Measurements from ENCODE around the gene PPP1CA.
"Not testable (repeated sequence)": the region's sequence is repeated elsewhere in the genome, so short reads cannot be mapped to it uniquely, and the experiment has no call there.

Gene PPP1CA

GRCh38 chr11:67434395-67434881, 32.8 kb upstream of the PPP1CA start:
- DNase-seq: no peak

DNA sequence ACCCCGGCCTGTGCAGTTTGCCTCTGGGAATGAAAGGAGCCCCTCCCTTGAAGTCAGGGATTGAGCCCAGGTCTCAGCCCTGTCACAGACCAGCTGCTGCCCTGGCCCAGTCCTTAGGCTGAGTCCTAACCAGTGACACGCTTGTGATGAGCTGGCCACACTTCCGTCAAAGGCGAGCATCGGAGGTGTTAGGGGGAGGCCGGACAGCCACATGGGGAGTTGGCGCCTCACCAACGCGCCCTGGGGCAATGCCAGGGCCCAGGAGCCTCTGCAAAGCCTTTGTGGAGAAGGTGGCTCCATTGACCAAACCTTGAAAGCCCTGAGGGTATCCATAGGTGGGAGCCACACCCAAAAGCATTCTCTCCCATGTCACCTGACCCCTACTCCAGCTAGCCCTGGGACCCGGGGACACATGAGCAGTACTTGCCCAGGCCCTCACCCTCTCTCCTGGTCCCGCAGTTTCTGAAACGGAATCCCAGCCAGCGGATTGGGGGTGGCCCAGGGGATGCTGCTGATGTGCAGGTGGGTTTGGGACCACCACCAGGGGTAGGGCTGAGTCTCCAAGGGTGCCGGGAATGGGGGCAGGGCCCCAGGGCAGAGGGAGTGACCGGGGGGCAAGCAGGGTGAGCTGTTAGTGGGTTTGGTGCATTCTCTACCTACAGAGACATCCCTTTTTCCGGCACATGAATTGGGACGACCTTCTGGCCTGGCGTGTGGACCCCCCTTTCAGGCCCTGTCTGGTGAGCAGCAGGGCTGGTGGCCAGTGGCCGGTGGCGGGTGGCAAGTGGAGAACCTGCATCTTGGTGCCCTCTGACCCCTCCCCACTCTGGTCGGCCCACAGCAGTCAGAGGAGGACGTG, 32.1 kb upstream of the PPP1CA start:
- no peak for DNase-seq

DNA sequence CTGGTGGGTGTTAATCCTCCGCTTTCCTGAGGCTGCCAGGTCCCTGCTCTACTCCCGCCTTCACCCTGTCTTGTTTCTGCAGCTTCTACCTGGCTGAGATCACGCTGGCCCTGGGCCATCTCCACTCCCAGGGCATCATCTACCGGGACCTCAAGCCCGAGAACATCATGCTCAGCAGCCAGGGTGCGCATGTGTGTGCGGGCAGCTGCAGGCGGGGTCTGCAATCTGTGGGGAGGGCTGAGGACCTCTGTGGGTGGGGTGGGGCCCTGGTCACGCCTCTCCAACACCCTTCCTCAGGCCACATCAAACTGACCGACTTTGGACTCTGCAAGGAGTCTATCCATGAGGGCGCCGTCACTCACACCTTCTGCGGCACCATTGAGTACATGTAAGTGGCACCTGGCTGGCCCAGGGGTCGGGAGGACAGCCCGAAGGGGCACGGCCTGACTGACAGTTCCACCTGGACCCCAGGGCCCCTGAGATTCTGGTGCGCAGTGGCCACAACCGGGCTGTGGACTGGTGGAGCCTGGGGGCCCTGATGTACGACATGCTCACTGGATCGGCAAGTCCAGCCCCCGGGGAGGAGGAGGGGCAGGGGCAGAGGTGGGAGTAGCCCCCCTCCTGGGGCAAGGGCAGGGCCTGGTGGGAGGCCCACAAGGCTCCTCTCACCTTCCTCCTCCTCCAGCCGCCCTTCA, 31.1 kb upstream of the PPP1CA start:
- DNase-seq: no peak

DNA sequence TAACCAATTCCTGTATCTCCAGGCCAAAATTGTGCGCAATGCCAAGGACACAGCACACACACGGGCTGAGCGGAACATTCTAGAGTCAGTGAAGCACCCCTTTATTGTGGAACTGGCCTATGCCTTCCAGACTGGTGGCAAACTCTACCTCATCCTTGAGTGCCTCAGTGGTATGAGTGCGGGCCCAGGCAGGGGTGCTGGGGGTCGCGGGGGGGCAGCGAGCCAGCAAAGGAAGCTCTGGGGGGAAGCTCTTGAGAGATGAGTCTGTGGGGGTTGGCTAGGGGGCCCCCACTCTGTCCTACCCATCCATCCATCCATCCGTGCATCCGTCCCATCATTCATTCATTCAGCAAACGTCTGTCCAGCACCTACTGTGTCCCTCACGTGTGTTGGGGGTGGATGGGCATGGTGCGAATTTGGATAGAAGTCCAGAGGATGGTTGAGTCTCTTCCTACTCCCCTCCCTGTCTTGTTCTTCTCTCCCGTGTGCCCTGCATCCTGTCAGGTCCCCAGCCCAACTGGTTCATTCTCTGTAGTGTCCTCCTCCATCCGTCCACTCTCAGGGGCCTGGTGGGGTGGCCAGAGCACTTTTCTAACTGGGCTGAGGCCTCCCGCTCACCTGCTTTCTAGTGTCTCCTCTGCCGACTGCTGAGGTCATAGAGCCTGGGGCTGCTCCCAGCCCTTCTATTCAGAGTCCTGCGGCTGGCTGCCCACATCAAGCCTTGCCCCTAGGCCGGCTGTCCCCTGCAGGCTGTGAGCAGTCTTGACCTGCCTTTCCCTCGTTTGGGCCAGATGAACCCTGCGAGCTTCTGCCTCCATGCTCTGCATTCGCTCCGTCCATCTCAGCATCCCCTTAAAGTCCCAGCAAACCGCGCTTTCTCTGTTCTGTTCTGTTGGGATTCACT, 29.9 kb upstream of the PPP1CA start:
- no peak for DNase-seq

GRCh38 chr11:67429722-67430121, 28.1 kb upstream of the PPP1CA start:
- no peak for DNase-seq

DNA sequence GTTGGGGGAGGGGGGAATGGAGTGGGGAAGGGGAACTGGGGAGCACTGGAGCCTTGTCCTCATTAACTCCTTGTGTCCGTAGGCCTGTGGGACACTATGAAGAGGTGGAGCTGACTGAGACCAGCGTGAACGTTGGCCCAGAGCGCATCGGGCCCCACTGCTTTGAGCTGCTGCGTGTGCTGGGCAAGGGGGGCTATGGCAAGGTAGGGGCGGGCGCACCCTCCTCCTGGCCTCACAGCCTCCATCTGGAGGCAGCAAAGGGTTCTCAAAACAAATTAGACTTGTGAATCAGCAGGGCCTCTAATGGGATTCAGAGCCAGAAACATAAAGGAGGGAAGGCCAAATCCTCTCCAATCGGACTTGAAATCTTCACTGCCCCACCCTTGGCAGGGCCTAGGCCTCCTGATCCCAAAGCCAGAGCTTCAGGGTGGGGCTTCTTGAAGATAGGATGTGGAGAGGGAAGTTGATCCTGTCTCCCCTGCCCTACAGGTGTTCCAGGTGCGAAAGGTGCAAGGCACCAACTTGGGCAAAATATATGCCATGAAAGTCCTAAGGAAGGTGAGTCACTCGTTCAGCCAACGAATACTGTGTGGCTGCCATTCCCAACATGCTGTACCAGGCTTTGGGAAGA, 27.5 kb upstream of the PPP1CA start:
- DNase-seq: no peak

DNA sequence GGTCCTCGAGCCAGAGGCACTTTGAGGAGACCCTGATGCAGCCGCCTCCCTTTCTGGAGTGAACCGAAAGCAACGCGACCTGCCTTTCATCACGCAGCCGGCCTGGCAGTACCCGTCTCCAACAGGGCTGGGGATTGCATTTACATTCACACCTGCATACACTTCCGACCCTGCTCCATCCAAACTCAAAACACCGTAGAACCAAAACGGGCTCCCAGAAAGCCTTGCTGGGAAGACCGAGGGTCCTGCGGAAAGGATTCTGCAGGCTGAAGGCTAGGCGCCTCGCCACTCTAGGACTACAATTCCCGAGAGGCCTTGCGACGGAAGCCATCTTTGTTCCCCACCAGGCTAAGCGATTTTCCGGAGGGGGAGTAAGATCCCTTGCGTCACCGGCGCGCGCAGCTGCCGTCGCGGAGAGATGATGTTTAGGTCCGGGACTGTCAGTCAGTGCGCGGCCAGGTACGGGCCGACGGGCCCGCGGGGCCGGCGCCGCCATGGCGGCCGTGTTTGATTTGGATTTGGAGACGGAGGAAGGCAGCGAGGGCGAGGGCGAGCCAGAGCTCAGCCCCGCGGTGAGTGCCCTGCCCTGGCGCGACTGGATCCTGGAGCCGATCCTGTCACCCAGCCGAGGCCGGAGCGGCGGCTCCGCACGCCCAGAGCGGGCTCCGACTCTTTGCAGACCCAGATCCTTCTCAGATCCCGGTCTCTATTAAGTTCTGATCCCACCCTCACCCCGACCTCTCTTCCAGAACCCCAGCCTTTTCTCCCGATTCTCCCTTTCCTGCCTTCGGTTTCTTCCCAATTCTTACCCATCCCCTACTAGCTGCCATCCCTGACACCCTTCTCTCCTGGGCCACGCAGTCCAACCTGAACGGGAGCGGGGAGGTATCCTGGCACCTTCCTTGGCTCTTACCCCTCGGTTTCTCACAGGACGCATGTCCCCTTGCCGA, 26.7 kb upstream of the PPP1CA start, which contains the start of gene RPS6KB2:
Gene RPS6KB2 (plus strand): TSS at position 443 of the 950 bp plus-strand sequence. CDS start 52 bp downstream, at position 495.
- peak; percentile 85 for DNase-seq

GRCh38 chr11:67427364-67427859, 25.8 kb upstream of the PPP1CA start:
- DNase-seq: not testable (repeated sequence)

DNA sequence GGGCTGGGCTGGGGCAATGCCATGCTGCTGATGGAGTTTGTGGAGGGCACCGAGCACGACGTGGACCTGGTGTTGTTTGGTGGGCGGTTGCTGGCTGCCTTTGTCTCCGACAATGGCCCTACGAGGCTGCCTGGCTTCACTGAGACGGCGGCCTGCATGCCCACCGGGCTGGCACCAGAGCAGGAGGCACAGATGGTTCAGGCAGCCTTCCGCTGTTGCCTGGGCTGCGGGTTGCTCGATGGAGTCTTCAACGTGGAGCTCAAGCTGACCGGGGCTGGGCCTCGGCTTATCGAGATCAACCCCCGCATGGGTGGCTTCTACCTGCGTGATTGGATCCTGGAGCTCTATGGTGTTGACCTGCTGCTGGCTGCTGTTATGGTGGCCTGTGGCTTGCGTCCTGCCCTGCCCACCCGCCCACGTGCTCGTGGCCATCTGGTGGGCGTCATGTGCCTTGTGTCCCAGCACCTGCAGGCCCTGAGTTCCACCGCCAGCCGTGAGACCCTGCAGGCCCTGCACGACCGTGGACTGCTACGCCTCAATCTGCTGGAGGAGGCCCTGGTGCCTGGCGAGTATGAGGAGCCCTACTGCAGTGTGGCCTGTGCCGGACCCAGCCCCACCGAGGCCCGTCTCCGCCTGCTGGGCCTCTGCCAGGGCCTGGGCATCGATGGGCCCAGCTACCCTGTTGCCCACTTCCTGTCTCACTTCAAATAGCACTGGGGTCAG, 22.4 kb upstream of the PPP1CA start:
- no peak for DNase-seq

GRCh38 chr11:67423466-67423865, 21.8 kb upstream of the PPP1CA start:
- DNase-seq: no peak

DNA sequence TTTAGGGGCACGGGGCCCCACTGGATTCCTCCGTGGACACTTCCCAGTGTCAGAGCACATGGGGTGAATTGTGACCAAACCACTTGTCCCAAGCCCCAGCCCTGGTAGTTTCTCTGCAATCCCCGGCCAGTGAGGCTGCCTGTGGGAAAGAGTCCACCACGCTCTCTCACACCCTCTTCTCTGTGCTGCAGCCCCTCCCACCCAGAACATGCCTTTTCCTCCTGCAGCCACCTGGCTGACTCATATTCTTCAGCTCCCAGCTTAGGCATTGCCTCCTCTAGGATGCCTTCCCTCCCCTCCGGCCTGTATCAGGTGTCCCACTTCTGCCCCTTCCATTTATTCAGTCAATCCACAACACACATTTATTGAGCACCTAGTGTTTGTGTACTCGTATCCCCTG, 21.2 kb upstream of the PPP1CA start:
- DNase-seq: no peak

- no peak for DNase-seq
Observed at GRCh38 chr11:67421430-67422031, 19.9 kb upstream of the PPP1CA start.

- DNase-seq: peak; percentile 80
Observed at GRCh38 chr11:67420646-67421429, 19.2 kb upstream of the PPP1CA start.

GRCh38 chr11:67420147-67420645, 18.5 kb upstream of the PPP1CA start:
- DNase-seq: no peak

DNA sequence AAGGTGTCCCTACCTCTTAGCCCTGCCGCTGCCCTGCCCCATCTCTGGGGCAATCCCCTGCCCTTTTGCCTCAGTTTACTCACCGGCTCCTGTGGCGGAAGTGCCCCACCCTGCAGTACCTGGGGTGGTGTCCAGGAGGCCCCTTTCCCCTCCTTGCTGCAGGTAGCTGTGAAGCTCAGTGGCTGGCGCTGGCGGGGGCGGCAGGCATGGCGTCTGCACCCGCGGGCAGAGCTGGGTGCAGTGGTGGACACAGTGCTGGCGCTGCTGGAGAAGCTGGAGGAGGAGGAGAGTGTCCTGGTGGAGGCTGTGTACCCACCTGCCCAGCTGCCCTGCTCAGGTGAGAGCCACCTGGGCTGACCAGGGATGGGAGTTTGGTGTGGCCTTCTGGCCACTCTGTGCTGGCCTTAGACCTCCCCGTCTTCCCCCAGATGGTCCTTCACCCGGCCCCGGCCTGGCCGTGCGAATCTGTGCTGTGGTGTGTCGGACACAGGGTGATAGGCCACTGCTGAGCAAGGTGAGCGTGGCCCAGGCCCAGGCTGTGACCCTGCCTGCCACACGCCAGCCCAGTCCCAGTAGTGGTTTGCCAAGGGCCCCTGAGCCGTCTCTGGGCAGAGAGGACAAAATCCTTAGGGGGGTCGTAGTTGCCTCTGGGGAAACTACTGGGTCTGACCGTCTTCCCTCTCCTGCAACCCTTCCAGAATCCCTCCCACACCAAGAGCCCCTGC, 17.8 kb upstream of the PPP1CA start:
- no peak for DNase-seq

- peak; percentile 19 for DNase-seq
Observed at GRCh38 chr11:67418476-67419281, 17.0 kb upstream of the PPP1CA start.

DNA sequence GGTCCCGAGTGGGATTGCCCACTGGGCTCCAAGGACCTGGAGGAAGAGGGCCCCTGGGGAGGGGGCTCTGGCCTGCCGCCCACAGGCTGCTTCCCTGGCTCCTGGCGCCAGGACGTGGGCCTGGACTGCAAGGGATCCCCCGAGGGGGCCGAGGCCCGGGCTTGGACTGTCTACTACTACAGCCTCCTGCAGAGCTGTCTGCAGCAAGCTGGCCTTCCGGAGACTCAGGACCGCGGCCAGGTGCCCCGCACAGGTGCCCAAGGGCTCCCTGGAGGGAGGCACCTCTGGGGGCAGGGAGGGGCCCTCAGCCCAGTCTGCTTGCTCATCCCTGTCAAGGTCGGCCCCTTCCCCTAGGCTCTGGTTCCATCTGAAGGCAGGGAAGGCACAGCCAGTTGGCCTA, 15.8 kb upstream of the PPP1CA start:
- no peak for DNase-seq

All from GF-D8 (cell line).